ENCODE measurements around the gene MAN1C1.

The MAN1C1 gene

GRCh38 chr1:25616095-25616986, at the start of gene MAN1C1:
Gene MAN1C1 (plus strand): TSS chr1:25616791. CDS start chr1:25617798, 1,007 bp downstream.
- peak; percentile 95 for DNase-seq

- DNase-seq = no peak
Measured at GRCh38 chr1:25567710-25568089, 48.9 kb upstream of the MAN1C1 start.

GRCh38 chr1:25568090-25568833, 48.3 kb upstream of the MAN1C1 start:
- DNase-seq = no peak

- no peak for DNase-seq
Measured at GRCh38 chr1:25568834-25569596, 47.6 kb upstream of the MAN1C1 start.

GRCh38 chr1:25569597-25570396, 46.8 kb upstream of the MAN1C1 start:
- DNase-seq = no peak

GRCh38 chr1:25570798-25571521, 45.6 kb upstream of the MAN1C1 start:
- no peak for DNase-seq

DNA sequence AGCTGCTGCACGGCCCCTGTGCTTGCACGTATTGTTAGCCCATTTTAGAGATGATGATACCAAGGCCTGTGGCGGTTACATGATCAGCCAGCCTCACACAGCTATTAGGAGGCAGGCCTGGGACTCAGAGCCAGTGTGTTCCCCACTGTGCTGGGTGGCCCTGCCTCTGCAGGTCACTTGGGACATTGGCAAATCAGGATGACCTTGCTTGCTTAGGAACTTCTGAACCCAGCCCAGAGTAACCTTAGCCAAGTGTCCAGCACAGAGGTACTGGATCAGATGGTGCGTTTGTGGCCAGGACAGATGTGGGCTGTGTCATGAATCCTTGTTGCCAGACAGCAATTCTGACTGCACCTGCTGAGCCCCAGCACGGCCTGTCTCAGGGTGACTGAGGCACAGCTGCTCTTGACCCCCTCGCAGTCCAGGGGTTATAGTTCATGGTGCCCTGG, 45.0 kb upstream of the MAN1C1 start:
- no peak for DNase-seq

DNA sequence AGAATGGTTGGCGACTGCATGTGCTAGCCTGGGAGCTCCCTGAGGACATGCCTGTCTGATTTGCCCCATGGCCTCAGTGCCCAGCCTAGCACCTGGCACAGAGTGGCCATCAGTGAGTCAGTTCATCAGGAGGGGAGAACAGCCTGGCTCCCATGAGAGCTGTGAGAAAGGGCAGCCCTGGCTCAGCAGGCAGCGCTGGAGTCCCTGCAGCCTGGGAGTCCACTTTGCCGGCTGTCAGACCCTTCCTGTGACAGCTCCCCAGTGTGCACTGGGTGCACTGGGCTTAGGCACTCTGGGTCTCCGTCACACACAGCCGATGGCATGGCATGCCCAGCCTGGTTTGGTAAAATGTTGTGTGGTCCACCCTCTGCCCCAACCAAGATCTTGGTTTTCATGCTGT, 44.5 kb upstream of the MAN1C1 start:
- DNase-seq = no peak

DNA sequence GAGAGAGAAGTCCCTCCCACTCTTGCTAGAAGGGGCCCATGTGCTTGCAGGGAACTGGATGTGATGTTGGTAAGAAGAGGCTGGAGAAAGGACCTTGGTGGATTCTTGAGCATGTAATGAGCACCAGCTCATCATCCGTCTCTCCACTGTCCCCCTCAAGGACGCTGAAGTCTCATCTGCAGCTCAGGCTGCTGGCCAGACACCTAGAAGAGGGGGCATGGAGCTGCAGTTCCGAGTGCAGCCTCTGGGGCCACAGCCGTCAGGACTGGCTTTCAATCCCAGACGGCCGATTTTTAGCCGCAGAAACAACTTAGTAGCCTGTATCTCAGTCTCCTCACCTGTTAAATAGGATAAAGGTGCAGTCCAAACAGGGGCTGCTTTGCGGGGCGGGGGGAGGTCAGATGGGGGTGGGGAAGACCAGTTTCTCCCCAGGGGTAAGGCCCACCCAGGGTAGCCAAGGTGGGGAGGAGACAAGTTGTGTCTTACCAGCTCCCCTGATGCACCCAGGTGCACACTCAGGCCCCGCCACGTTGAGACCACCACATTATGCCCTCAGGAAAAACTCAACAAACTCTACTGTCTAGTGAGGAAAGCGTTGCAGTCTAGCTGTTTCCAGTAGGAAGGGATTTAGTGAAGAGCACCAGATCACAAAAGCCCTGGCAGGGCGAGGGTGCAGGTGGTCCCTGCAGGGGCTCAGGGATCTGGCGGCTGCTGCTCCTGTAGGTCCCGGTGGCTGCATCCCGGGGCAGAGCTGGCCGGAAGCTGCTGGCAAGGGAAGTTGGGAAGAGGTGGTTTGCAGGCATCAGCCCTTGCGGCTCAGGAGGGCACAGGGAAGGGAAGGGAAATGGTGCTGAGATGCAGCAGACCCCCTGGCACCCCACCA, 43.6 kb upstream of the MAN1C1 start:
- no peak for DNase-seq

- DNase-seq = no peak
Measured at GRCh38 chr1:25573591-25573930, 43.0 kb upstream of the MAN1C1 start.

DNA sequence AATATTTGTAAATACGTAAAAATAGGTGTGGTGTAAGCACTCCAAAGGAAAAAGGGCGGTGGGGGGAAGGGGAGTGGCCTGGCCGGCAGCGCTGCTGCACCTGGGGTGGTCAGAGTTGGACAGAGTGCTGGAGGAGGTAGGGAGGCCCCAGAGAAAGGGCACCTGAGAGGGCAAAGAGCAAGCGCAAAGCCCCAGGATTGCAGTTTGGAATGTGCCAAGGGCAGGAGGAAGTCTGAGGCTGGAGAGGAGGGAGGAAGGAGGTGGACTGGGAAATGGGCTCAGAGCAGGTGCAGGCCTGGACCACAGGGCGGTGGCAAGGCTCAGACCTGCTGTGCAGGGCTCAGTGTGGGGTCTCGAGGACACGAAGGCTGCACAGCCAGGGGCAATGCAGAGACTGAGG, 42.6 kb upstream of the MAN1C1 start:
- no peak for DNase-seq

DNA sequence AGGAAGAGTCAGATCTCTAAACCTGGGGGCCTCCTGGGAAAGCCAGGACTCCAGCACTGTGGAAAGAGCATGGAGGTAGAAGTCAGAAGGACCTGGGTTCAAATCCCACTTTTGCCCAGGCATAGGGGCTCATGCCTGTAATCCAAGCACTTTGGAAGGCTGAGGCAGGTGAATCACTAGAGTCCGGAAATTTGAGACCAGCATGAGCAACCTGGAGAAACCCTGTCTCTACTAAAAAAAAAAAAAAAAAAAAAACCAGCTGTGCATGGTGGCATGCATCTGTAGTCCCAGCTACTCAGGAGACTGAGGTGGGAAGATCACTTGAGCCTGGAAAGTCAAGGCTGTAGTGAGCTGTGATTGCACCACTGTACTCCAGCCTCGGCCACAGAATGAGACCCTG, 41.4 kb upstream of the MAN1C1 start:
- no peak for DNase-seq

GRCh38 chr1:25576459-25577133, 40.0 kb upstream of the MAN1C1 start:
- no peak for DNase-seq

DNA sequence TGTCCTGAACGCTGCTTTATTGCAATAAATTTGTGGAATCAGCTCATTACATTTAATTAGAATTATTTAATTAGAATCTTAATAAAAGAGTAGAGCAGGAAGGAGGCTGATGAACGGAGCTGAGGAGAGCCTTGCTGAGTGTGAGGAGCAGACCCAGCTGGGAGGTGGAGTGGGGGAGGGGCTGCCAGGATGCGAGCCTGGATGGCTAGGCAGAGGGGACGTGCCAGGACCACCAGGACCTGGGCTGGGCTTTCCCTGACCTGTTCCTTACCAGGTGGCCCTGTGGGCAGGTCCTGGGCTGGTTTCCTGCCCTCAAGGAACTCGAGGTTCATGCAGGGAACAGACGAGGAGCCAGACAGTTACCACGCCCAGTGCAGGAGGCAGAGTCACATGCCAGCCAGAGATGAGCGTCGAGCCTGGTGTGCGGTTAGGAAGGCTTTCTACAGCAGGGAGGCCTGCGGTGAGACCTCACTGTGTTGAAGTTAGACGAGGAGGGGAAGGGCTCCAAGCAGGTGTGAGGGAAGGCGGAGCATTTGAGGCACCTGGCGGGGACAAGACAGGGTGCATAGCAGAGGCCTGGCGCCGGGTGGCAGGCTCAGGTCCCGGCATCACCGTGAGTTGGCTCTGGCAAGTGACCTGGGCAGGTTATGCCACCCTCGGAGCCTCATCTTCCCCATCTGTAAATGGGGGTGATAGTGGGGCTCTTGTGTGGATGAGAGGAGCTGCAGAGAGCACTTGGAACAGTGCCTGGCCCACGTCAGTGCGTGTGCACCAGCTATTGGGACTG, 39.3 kb upstream of the MAN1C1 start:
- DNase-seq = no peak

- DNase-seq = no peak
Measured at GRCh38 chr1:25579292-25580252, 37.0 kb upstream of the MAN1C1 start.

DNA sequence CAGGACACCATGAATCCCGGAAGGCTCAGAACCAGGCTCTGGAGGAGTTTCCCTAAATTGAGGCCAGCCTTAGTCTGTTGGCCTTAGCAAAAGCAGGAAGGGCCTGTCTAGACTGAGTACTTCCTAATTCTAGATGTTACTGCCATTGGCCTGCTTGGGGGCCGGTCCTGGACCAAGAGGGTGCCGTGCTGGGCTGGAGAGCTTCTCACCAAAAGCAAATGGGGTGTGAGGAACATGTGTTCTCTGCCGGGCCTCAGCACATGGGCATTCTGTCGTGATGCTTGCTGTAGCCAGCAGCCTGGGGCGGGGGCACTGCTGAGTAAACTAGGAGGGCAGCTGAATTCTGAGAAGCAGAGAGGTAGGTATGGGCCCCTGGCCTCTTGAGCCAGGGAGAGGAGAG, 35.7 kb upstream of the MAN1C1 start:
- no peak for DNase-seq

DNA sequence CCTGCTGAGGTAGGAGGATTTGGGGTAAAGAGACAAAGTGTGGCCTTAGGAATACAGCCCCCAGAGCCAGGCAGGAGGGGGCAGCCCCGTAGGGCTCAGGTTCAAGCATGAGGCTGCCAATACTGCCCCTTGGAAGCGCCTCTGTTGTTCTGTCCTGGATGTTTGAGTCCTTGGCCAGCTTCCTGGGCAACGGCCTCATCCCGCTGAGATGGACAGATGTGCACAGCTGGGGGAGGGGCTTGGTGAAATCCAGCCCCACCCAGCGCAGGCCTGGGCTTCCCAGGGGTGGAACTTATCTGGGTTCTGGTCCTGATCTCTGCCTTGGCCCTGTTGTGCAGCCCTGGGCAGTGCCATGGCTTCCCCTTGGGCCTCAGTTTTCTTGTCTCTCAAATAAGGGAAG, 34.8 kb upstream of the MAN1C1 start:
- no peak for DNase-seq
